Smooth muscle cell (in vitro differentiated cells): ENCODE data around the gene PLA2G6. TPM values are rescaled to one million over a fixed set of nuclear protein-coding genes. Genes with fewer than 3 reads are reported as not detected.
A peak's percentile ranks its signal among the peaks of the same experiment; 100 is the strongest.

ENCODE experiments used
- DNase-seq: peaks from one replicate; lab custom pipeline; 2025; ENCODE audit not compliant: unreplicated experiment; lab: John Stamatoyannopoulos, UW
- H2AFZ ChIP-seq: fragments of 200-600 bp; sonication (generic); 2 replicates; pipeline ENCODE4 v1.6.0; 2016; ENCODE audit warnings: antibody characterized with exemption, low read depth, mild to moderate bottlenecking
- H3F3A ChIP-seq: fragments of 200-600 bp; sonication (generic); 2 replicates; pipeline ENCODE4 v1.6.0; 2017; ENCODE audit warnings: antibody characterized with exemption, low read depth
- H3K27ac ChIP-seq: fragments of 200-600 bp; sonication (generic); 2 replicates; pipeline ENCODE4 v1.5.1; 2016; ENCODE audit warnings: low read depth, mild to moderate bottlenecking
- H3K27me3 ChIP-seq: fragments of 200-600 bp; sonication (generic); 2 replicates; pipeline ENCODE4 v1.6.1; 2016; ENCODE audit warnings: low read depth, mild to moderate bottlenecking
- H3K36me3 ChIP-seq: fragments of 200-600 bp; sonication (generic); 2 replicates; pipeline ENCODE4 v1.5.1; 2016; ENCODE audit warnings: low read depth
- H3K4me1 ChIP-seq: fragments of 200-600 bp; sonication (generic); 2 replicates; pipeline ENCODE4 v1.5.1; 2016; ENCODE audit warnings: low read depth
- H3K4me2 ChIP-seq: fragments of 200-600 bp; sonication (generic); 2 replicates; pipeline ENCODE4 v1.6.0; 2016; ENCODE audit warnings: mild to moderate bottlenecking
- H3K4me3 ChIP-seq: fragments of 200-600 bp; sonication (generic); 2 replicates; pipeline ENCODE4 v1.5.1; 2016; ENCODE audit warnings: mild to moderate bottlenecking
- H3K79me2 ChIP-seq: fragments of 200-600 bp; sonication (generic); 2 replicates; pipeline ENCODE4 v1.6.0; 2016; ENCODE audit warnings: low read depth, mild to moderate bottlenecking
- H3K9ac ChIP-seq: fragments of 200-600 bp; sonication (generic); 2 replicates; pipeline ENCODE4 v1.6.0; 2016; ENCODE audit warnings: low read depth
- H3K9me3 ChIP-seq: fragments of 200-600 bp; sonication (generic); replicated peaks from 2 replicates; pipeline ENCODE4 v1.5.1; 2016; ENCODE audit warnings: low read depth
- H4K20me1 ChIP-seq: fragments of 200-600 bp; sonication (generic); 2 replicates; pipeline ENCODE4 v1.6.0; 2016; ENCODE audit warnings: low read depth
- CTCF ChIP-seq: fragments of 200-600 bp; sonication (generic); IDR thresholded peaks from 2 replicates; pipeline ENCODE4 v1.5.1; 2017; ENCODE audit warnings: borderline replicate concordance, mild to moderate bottlenecking, antibody characterized with exemption; ENCODE audit not compliant: insufficient read depth, poor library complexity, severe bottlenecking
- WGBS: methylation state at CpG from one replicate; pipeline ENCODE4 v1.1.7; 2016; ENCODE audit warnings: low lambda C conversion rate; 5-methylcytosine and 5-hydroxymethylcytosine counted together
- polyA plus RNA-seq: library from polyadenylated mRNA; unstranded; fragments of >200 nt; fragmentation: Nextera tagmentation; extraction: Ambion mirVana; gene quantifications from 2 replicates; pipeline ENCODE4 v1.2.1, GENCODE V29; 2016
- total RNA-seq: library from RNA; depleted of rRNA; stranded (reverse); fragments of >200 nt; gene quantifications from 2 replicates; pipeline ENCODE4 v1.2.3, GENCODE V29; 2014

PLA2G6 gene
- total and polyA plus RNA-seq, 2 experiments from 2014 or later, result 6.1 to 8.9 TPM

- DNase-seq, result no peak
- Histone ChIP-seq H3K4me3 (peak overlapping the region; percentile 96), H3K9me3 (no peaks in the 10 kb centered on the region), H3K27me3 (no peaks in the 10 kb centered on the region), H3F3A (peaks cover 7% of the 10 kb centered on the region), H4K20me1 (peaks cover 74% of the 10 kb centered on the region), H3K79me2 (peaks cover 61% of the 10 kb centered on the region), H3K9ac (no peak overlapping the region), H3K4me2 (peak overlapping the region; percentile 98), H3K4me1 (no peaks in the 10 kb centered on the region), H3K36me3 (no peaks in the 10 kb centered on the region), H2AFZ (no peak overlapping the region), H3K27ac (no peak overlapping the region)
- no peak for TF ChIP-seq CTCF
- 96% methylated on average over 7 of the region's 7 CpGs for whole genome bisulfite sequencing
These were observed 23.2 kb upstream of the PLA2G6 start for GRCh38 chr22:38204784-38205183.

GRCh38 chr22:38203855-38204514 lies 22.4 kb upstream of the PLA2G6 start:
- WGBS, result 97% methylated on average over 3 of the region's 3 CpGs
- Histone ChIP-seq H3K9me3 (no peaks in the 10 kb centered on the region), H2AFZ (no peak overlapping the region), H3K9ac (no peak overlapping the region), H3F3A (peaks cover 7% of the 10 kb centered on the region), H3K36me3 (no peaks in the 10 kb centered on the region), H3K79me2 (peaks cover 61% of the 10 kb centered on the region), H3K4me1 (no peaks in the 10 kb centered on the region), H3K27me3 (no peaks in the 10 kb centered on the region), H3K4me2 (peak overlapping the region; percentile 98), H3K4me3 (peak overlapping the region; percentile 96), H3K27ac (peak overlapping the region; percentile 97), H4K20me1 (peaks cover 66% of the 10 kb centered on the region)
- no peak for TF ChIP-seq CTCF
- DNase-seq, result no peak

GRCh38 chr22:38203090-38203810 lies 21.6 kb upstream of the PLA2G6 start:
- Histone ChIP-seq H3K4me3 (peak overlapping the region; percentile 96), H3K79me2 (peaks cover 56% of the 10 kb centered on the region), H3K9me3 (no peaks in the 10 kb centered on the region), H3F3A (peaks cover 7% of the 10 kb centered on the region), H3K9ac (peak overlapping the region; percentile 100), H4K20me1 (peaks cover 59% of the 10 kb centered on the region), H3K27ac (peak overlapping the region; percentile 97), H3K4me2 (peak overlapping the region; percentile 98), H3K27me3 (no peaks in the 10 kb centered on the region), H2AFZ (no peak overlapping the region), H3K4me1 (no peaks in the 10 kb centered on the region), H3K36me3 (no peaks in the 10 kb centered on the region)
- WGBS, result 16% methylated on average over 18 of the region's 19 CpGs
- no peak for TF ChIP-seq CTCF
- no peak for DNase-seq
